Right ventricle myocardium inferior (tissue), 1 donor: ENCODE results near the gene PITRM1. TPM values are rescaled to one million over a fixed set of nuclear protein-coding genes. Genes with fewer than 3 reads are reported as not detected.
"Not testable (repeated sequence)": the region's sequence is repeated elsewhere in the genome, so short reads cannot be mapped to it uniquely, and the experiment has no call there.

Experiments used
- ATAC-seq: fragments of 200-7000 bp; cut with Tn5 transposase; one replicate; pipeline ENCODE4 v1.9.1; 2020; ENCODE audit warnings: mild to moderate bottlenecking, moderate library complexity
- DNase-seq: peaks from one replicate; pipeline ENCODE4 v3.0.0; 2021; ENCODE audit errors: missing footprints
- intact Hi-C: fragments of 100-400 bp; cut with DNase I; formaldehyde crosslinking; loops from one replicate; pipeline ENCODE4 v1.11.0; 2022
- total RNA-seq: library from RNA; stranded (reverse); fragmentation: NEBNext Ultra II Directional; extraction: Animal tissue kit (Norgen Biotek cat#: 25700); gene quantifications from one replicate; pipeline ENCODE4 v1.2.1, GENCODE V29; 2021
- donor health status: DM: no; HTN: yes; CAD: no; lungs with severe emphysema.

The PITRM1 gene
- total RNA-seq, 1 donor from 2014 or later, result 91.1 TPM

- ATAC-seq (peak; percentile 56), DNase-seq (no peak)
- intact Hi-C loops, result loop anchor here (2.0 kb wide), 1 partner anchor 21 kb away; no protein-coding TSS in a partner anchor
Measured at GRCh38 chr10:3111621-3112163, 60.9 kb downstream of the PITRM1 start.

- intact Hi-C loops, result no loop called here
- ATAC-seq (no peak), DNase-seq (no peak)
Measured at GRCh38 chr10:3110782-3111620, 61.6 kb downstream of the PITRM1 start.

- no peak for ATAC-seq
- no peak for DNase-seq
- intact Hi-C loops, result loop anchor here (5.0 kb wide), 1 partner anchor 42 kb away; the partner anchor contains the start of gene PFKP
Measured at GRCh38 chr10:3109633-3110032, 62.9 kb downstream of the PITRM1 start.

DNA sequence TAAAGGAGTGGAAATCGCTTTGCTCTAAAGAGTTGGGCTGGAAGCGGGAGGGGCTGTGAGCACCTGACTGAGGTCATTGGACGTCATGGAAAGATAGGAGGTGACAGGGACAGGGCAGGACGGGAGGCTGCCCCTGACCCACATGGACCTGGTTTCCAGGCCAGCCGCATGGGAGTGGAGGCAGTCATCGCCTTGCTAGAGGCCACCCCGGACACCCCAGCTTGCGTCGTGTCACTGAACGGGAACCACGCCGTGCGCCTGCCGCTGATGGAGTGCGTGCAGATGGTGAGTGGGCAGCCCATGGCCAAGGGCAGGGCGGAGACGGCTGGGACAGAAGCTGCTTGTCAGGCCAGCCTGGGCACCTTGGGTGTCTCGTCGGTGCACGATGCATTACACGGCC is 63.4 kb downstream of the PITRM1 start:
- no peak for DNase-seq
- no peak for ATAC-seq
- intact Hi-C loops, result loop anchor here (5.0 kb wide), 1 partner anchor 42 kb away; the partner anchor contains the start of gene PFKP

DNA sequence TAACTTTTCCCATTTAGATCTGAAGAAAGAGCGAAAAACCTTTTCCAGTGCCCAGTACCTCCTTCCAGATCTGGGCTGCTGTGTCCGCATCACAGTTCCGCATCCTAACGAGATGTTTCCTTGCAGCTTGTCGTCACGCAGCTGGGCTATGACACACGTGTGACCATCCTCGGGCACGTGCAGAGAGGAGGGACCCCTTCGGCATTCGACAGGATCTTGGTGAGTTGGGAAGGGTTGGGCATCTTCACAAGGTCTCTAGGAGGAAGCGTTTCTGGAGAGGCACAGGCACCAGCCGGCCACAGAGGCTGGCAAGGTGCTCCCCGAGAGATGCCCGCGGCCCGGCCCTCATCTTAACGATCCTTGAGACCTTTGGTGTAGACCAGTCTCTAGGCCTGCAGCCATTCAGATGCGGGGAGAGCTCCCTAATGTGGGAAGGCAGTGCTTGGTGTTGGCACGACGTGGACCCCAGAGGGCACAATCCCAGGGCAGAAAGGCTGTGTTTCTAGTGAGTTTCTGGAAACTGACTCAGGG is 63.9 kb downstream of the PITRM1 start:
- ATAC-seq (no peak), DNase-seq (no peak)
- intact Hi-C loops, result loop anchor here (5.0 kb wide), 1 partner anchor 41 kb away; the partner anchor contains the start of gene PFKP

- intact Hi-C loops, result loop anchor here (5.0 kb wide), 1 partner anchor 41 kb away; the partner anchor contains the start of gene PFKP
Measured at GRCh38 chr10:3108033-3108432, 64.5 kb downstream of the PITRM1 start.

DNA sequence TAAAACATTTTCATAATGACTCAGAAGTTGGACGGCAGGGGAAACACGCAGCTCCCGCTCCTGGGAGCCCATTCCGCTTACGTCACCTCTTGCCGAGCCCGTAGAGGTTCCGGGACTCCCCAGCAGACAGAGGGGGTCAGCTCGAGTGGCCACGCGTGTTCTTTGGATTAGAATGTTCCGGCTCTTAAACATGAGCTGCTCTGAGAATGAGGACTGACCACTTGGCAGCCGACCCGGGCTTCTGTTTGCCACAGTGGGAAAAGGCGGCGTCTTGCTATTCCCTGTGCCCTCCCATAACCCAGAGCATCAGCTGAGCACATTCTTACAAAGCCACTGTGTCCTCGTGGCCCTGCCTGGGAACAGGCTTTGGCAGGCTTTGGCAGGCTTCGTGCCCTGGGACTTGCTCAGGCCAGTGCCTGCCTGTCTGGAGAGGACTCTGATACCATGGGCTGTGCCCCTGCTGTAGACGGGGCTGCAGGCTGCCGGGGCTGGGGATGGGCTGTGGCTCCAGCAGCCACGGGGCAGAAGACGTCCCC is 65.1 kb downstream of the PITRM1 start:
- DNase-seq (peak; percentile 87), ATAC-seq (peak; percentile 89)
- intact Hi-C loops, result loop anchor here (5.0 kb wide), 1 partner anchor 40 kb away; the partner anchor contains the start of gene PFKP

More at GRCh38 chr10:3108033-3108432, 64.5 kb downstream of the PITRM1 start:
- ATAC-seq (no peak), DNase-seq (no peak)

GRCh38 chr10:3106928-3107425 is 65.6 kb downstream of the PITRM1 start:
- ATAC-seq (no peak), DNase-seq (no peak)
- intact Hi-C loops, result loop anchor here (5.0 kb wide), 1 partner anchor 40 kb away; the partner anchor contains the start of gene PFKP

DNA sequence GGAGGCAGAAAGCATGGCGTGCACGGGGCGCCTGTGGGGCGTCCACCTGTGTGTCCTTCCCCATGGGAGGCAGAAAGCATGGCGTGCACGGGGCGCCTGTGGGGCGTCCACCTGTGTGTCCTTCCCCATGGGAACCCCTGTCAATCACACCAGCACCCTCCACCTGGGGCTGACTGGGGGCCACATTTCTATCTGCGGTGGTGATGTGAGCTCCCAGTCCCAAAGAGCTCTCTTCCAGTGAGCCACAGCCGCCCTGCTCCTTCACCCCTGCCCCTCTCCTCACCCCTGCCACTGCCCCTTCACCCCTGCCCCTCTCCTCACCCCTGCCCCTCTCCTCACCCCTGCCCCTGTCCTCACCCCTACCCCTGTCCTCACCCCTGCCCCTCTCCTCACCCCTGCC is 66.3 kb downstream of the PITRM1 start:
- not testable (repeated sequence) for DNase-seq, ATAC-seq
- intact Hi-C loops, result loop anchor here (5.0 kb wide), 1 partner anchor 39 kb away; the partner anchor contains the start of gene PFKP

DNA sequence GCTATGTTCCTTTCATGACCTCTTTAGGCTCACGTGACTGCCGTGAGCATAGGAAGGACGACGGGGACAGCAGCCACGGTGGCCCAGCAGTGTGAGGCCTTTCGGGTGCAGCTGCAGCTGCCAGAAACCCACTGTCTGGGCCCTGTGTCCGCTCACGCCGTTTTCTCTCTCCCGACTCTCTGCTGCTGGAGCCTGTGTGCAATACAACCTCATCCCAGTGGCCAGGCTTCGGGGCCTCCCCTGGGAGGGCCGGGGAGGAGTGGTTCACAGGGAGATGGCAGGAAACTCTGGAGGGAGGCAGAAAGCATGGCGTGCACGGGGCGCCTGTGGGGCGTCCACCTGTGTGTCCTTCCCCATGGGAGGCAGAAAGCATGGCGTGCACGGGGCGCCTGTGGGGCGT is 66.7 kb downstream of the PITRM1 start:
- no peak for DNase-seq
- intact Hi-C loops, result loop anchor here (5.0 kb wide), 1 partner anchor 39 kb away; the partner anchor contains the start of gene PFKP
- no peak for ATAC-seq

GRCh38 chr10:3105166-3105565 is 67.4 kb downstream of the PITRM1 start:
- no peak for DNase-seq
- intact Hi-C loops, result loop anchor here (5.0 kb wide), 1 partner anchor 38 kb away; the partner anchor contains the start of gene PFKP
- ATAC-seq, result no peak

DNA sequence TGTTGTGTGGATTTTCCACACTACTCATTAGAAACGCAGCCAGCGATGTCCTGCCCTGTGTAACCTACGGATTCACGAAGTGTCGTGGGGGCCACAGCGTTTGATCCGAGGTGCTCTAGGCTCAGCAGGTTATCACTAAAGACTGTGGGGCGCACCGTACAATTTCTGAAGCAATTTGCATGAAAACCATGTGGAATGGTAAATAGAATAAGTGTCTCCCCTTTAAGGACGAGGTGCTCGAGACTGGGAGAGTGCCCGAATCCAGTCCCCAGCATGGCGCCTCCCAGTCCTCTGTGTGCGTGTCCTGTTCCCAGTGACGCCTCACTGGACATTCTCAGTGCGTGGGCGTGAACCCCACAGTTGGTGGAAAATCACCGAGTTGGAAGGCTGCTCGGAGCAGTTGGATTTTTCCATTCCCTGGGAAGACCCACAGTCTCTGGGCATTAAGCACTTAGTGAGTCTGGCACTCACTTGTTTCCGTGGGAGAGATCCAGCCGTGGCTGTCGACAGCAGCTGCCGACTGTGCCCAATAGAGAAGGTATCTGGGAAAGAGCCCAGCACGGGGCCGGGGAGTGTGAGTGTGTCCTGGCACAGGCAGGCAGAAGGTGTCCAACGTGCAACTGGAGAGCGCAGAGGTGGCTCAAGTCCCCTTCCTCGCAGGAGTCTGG is 68.2 kb downstream of the PITRM1 start:
- intact Hi-C loops, result no loop called here
- DNase-seq (no peak), ATAC-seq (peak; percentile 69)

GRCh38 chr10:3103646-3104045 is 68.9 kb downstream of the PITRM1 start:
- intact Hi-C loops, result no loop called here
- no peak for ATAC-seq
- no peak for DNase-seq

- no peak for DNase-seq
- ATAC-seq, result no peak
- intact Hi-C loops, result no loop called here
Measured at GRCh38 chr10:3102720-3103427, 69.7 kb downstream of the PITRM1 start.

DNA sequence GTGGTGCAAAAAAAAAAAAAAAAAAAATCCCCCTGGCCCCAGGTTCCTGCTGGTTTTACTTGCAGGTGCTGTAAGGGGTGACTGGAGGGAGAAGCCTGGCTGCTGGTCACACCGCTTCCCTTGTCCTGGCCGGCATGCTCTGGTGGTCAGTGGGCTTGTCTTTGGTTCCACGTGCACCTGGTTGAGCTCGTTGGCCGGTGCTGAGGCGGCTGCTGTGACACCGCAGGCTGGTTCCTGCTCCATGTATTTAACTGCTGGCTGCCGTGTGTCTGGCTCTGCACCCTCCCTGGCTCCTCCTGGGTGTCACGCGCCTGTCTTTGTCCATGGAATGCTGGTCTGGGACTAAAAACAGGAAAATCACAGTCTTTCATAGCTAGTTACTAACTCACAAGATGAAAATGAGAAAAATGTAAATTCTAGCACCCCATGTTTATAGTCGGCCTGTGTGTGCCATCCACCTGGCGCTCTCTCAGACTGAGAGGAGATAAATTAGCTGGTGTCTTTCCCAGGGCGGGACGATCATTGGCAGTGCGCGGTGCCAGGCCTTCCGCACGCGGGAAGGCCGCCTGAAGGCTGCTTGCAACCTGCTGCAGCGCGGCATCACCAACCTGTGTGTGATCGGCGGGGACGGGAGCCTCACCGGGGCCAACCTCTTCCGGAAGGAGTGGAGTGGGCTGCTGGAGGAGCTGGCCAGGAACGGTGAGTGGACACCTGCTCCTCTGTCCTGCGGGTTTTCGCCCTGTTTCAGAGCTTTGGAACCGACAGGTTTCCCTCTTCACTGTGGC is 71.5 kb downstream of the PITRM1 start:
- DNase-seq, result no peak
- intact Hi-C loops, result no loop called here
- ATAC-seq, result no peak

DNA sequence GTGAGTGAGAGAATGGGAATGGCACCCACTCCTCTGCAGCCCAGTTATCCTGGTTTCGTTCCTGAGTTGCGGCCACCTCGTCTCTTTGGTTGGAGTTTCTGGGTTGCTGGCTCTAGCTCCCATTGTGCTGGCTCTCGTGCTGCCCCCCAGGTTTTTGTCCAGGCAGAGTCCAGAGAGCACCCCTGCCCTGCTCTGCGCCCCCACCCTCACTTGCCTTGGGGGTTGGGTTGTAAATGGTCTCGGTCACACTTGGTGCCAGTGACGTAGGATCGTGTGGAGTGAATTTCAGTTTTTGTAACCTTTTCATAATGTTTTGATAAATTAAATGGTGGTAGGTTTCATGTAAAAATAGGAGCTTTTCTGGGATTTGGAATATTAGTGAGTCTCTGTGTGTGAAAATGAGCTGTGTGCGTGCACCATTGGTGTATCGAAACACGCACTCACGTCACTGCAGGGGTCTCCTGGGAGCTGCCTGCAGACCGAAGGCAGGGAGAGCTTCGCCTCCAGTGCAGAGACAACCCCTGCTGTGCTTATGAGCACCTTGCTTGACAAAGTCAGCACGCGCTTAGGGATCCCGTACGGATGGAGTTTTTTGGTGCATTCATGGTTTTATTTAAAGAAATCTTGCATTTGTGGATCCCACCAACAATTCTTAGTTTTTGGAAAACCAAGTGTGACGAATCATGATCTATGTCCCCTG is 72.3 kb downstream of the PITRM1 start:
- no peak for DNase-seq
- no peak for ATAC-seq
- intact Hi-C loops, result no loop called here
